Dermis microvascular lymphatic vessel endothelial cell (primary cell): ENCODE measurements around the gene FARP2. TPM values are rescaled to one million over a fixed set of nuclear protein-coding genes. Genes with fewer than 3 reads are reported as not detected.

Experiments
- DNase-seq, 2 donors: peaks; one replicate each; pipeline versions ENCODE4 v3.0.0 to v3.0.0-alpha.2; 2010; ENCODE audit warnings: low read depth in 2 of 2
- total RNA-seq: library from RNA; depleted of rRNA; stranded (reverse); fragments of >200 nt; gene quantifications from 2 replicates; pipeline ENCODE4 v1.2.1, GENCODE V29; 2014

Gene FARP2
- total RNA-seq, 1 donor from 2014 or later: 29.4 TPM

DNA sequence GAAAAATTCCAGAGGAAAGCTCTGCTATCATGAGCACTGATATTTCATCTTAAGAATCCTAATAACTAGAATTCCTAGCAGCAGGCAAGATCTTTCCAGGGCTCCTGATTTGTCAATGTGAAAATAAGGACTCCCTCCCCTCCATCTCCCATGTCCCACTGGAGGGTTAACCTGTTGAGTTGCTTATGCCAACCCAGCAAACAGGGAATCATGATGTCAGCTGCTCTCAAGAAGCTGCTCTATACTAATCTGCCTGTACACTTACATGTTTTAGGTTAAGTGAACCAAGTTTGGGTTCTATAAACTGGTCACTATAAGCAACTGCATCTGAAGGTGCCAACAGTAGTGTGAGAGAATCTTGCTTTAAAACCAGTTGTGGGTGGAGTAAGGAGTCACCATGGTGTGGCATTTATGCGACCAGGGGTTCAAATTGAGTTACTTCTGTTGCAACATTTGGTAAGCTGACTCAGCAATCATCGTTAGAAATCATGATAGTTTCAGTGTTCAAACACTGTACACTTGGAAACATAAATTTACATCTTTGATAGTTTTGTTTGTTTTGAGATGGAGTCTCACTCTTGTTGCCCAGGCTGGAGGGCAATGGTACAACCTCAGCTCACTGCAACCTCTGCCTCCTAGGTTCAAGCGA is 98.9 kb downstream of the FARP2 start:
- no peak for DNase-seq

DNA sequence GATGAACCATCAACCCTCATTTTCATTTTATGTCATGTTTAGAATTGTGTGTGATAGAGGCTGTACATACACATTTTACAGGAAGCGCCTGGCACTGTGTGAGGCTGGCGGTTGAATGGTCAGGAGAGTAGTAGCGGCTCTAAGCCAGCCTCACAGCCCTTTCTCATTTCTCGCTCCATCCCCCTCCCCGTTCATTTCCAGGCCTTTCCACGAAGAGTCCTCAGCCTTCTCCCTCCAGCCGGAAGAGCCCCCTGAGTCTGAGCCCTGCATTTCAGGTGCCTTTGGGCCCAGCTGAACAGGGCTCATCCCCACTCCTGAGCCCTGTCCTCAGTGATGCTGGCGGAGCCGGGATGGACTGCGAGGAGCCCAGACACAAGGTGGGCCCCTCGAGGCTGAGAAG is 100.5 kb downstream of the FARP2 start:
- no peak for DNase-seq

DNA sequence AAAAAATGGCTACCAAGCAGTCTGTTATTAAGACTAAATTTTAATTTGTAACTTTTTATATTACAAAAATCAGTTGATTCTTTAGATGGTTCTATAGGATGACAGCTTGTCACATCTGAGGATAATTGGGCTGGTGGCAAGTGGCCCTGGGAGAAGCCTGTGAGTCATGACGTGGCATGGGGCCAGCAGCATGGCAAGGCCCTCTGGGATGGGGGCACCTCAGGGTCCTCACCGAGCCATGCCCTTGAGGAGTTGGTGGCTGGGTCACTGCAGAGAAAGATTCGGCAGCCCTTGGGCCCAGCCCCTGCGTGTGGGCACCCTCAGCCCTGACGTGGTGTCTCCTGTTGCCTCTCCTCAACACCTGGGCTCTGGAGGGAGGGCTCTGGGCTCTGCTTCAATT is 102.6 kb downstream of the FARP2 start:
- no peak for DNase-seq

DNA sequence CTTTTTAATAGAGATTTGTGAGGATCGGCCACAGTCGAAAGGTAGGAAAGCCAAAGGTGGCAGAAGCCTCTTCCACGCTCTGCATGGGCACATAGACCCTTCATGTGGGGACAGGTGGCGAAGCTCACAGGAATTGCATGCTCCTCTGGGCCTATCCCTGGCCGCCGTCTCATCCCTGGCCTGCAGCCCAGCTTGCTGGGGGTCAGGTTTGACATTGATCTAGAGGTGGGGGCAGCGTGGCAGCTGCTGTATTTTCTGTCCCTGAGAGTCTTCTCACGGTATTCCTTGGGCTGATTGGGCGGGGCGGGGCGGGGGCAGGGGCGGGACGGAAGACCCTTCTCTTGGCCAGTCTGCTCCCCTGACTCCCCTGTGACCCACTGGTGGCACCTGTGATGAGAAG is 103.4 kb downstream of the FARP2 start:
- no peak for DNase-seq

DNA sequence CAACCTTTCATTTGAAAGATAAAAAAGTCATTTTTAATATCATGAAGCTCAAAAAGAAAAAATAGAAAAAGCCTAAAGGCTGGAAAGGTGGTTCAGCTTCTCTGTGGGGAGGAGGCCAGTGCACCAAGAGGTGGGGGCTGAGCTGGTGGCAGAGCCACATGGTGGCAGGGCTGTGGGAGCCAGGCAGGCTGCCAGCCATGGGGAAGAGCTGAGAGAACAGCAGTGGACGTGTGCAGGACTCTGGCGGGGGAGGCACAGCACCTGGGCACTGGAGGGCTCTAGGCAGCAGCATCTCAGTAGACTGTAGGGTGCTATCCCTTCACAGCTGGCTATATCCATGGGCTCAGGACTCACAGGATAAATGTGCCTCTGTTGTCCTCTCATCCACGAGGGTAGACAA is 104.5 kb downstream of the FARP2 start:
- DNase-seq: no peak

DNA sequence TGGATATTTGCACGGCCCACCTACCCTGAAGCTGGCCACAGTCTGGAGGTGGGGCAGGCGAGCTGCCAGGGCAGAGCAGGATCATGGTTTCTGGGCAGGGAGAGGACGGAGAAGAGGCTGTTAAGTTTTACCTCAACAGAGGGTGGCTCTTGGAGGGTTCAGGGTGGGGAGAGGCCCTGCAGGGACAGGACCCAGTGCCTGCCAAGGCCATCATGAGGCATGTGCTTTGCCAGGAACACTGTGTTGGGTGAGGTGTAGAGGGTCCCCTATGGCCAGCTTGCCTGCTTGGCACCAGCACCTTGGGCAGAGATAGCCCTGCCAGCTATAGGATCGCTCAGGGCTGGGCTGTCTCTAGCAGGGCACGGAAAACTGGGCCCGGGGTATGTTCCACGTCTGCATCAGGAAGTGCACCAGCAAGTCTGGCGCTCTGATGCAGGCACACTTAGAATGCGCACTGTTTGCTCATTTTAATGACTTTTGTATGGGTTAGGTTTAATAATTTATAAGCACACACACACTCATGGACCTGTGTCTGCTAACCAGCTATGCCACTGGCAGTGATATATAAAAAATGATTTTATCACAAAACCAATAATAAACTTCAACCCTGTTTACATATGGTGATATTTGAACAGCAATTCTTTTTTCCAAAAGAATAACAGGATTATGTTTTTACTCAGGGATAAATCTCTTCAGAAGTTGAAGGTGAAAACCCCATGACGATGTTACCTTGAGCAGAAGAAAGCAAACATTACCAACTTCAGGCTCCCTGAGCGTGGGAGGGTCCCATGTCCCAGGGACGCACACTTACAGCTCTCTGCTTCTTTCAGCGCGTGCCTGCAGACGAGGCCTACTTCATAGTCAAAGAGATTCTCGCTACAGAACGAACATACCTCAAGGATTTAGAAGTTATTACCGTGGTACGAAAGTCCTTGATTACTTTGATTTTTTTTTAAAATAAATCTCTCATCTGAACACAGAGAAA is 105.9 kb downstream of the FARP2 start:
- no peak for DNase-seq

DNA sequence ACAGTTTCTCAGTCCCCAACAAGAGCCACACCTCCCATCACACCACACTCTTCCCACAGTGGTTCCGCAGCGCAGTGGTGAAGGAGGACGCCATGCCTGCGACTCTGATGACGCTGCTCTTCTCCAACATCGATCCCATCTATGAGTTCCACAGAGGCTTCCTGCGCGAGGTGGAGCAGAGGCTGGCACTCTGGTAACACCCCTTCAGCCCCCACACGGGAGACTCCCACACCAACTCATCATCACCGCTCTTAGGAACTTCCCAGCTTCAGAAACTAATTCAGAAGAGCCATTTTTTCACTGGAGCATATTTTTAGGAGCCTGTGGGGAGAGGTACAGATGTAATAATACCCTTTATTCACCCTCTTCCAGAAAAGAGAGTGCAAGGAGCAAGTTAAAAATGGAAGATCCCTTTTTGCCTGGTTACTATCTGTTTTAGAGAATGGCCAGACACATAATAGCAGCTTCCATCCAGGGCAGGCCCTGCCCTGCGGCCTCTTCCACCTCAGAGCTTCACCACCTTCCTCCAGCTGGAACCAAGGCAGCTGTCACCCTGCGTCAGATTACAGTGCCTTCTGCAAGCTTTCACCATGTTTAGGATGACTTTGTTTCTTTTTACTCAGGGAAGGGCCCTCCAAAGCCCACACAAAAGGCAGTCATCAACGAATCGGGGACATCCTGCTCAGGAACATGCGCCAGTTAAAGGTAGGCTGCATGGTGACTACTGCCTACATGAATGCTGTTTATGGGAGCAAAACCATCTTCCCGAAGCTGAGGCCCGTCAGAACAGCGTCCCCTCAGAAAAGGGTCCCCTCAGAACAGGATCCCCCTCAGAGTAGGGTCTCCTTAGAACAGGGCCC is 107.4 kb downstream of the FARP2 start:
- no peak for DNase-seq

DNA sequence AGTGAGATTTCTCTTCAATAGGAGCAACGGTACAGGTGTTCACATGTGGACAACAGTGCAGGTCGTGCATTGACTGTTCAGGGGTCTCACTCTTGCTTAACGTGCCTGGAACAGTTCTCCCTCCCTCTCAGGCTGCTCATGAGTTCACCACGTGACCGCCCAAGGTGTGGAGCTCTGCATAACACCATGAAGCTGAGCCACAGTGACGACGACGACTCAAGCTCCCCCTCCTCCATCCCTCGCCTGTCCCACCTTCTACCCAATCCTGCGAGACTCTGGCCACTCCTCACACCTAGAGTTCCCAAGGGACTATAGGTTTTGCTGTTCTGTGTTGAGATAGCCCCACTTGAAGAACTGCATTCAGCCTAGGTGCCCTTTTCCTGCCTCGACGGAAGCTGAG is 109.5 kb downstream of the FARP2 start:
- no peak for DNase-seq

DNA sequence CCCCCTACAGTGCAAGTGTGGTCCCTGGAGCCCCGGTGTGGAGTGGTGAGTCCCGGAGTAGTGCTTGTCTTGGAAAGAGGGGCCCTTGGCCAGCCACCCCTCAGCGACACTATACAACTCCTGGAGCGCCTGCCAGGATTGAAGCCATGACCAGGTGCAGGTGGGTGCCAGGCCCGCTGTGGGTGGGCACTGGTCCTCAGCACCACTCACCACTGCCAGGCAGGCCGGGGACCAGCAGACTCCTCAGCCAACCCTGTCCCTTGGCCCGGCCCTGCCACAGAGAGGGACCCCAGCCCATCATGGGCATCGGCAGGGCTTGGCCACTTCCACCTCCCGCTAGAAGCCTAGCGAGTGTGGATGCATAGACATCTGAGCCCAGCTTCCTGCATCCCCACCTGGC is 110.1 kb downstream of the FARP2 start:
- no peak for DNase-seq

DNA sequence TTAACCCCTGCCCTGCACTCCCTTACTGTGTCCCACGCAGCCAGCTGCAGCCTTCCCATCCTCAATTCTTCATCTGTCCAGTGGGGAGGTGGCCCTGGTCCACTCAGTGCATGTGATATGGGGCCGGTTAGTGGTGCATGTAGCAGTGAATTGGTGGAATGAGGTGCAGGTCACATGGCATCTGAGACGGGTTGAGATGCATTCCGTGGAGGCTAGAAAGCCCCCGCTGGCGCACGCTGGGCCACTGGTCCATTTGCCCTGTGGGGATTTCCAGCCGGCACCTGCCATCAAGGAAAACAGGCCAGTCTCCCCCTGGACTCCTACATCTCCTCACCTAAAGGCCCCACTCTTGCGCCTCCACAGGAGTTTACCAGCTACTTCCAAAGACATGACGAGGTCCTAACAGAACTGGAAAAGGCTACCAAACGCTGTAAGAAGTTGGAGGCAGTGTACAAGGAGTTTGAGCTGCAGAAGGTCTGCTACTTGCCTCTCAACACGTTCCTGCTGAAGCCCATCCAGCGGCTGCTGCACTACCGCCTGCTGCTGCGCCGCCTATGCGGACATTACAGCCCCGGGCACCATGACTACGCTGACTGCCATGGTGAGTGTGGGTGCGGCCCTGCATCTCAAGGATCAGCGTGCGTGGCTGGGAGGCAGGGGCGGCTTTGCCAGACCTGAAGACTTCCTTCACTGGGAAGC is 111.8 kb downstream of the FARP2 start:
- DNase-seq: no peak

DNA sequence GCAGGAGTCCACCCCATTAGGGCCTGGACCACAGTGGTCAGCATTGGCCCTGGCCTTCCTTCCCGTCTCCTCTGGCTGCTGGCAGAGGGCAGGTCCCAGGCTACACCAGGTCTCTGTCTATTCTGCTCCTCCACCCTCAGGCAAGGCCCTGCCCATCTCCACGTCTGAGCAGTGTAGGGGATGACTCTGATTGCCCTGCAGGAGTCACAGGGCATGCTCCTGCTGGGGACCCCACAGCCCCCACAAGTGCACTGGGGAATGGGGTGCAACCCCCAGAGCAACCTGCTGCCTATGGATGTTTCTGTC is 112.3 kb downstream of the FARP2 start:
- no peak for DNase-seq

DNA sequence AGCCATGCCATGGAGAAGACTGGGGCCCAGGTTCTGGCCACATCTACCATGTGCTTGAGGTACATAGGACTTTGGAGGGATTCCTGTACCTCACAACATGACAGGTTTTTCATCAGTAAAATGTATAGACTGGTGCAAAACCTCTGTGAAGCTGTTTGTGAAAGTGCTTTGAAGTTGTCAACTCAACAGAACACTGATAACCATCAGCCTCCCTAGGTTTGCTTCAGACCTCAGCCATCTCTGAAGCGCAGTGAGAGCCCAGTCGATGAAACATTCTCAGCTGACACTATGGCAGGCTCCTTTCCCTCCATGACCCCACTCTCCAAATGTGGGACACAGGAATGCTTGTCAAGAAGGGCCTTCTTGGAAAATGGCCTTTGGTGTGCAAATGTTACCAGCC is 113.7 kb downstream of the FARP2 start:
- DNase-seq: no peak

DNA sequence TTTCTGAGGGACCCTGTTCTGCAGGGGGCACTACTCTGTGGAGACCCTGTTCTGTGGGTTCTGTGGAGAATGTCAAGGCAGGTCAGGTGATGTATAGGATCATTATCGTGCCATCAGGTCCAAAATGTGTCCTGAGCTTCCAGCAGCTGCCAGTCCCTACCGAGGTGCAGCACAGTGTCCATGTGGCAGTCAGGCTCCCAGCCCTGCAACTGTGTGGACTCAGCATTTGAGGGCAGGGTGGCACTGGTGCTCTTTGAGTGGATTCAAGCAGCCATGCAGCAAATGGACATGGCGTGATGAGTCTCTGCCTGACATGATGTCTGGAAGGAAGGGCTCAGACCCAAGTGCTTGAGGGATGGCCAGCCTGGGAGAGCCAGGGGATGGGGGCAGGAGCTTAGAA is 117.3 kb downstream of the FARP2 start:
- no peak for DNase-seq

DNA sequence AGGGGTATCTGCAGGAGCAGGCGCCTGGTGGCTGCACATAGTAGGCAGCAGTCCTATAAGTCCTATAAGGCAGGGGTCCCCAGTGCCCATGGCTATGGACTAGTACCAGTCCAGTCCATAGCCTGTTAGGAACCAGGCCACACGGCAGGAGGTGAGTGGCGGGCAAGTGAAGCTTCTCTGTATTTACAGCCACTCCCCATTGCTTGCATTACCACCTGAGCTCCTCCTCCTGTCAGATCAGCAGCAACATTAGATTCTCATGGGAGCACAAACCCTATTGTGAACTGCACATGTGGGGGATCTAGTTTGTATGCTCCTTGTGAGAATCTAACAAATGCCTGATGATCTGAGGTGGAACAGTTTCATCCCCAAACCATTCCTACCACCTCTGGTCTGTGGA is 119.2 kb downstream of the FARP2 start:
- DNase-seq: no peak

DNA sequence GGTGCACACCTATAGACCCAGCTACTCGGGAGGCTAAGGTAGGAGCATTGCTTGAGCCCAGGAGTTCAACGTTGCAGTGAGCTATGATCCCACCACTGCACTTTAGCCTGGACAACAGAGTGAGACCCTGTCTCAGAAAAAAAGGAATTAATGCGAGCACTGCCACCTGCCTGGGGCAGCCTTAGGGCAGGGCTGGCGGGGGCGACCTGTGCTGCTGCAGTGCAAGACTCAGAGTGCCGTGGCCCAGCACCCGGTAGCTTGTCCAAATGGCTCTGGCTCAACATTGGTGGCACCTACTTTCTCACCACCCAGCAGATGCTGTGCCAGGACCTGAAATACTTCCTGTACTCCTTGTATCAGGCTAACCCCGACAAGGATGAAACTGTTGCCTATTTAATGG is 122.1 kb downstream of the FARP2 start:
- DNase-seq: no peak

DNA sequence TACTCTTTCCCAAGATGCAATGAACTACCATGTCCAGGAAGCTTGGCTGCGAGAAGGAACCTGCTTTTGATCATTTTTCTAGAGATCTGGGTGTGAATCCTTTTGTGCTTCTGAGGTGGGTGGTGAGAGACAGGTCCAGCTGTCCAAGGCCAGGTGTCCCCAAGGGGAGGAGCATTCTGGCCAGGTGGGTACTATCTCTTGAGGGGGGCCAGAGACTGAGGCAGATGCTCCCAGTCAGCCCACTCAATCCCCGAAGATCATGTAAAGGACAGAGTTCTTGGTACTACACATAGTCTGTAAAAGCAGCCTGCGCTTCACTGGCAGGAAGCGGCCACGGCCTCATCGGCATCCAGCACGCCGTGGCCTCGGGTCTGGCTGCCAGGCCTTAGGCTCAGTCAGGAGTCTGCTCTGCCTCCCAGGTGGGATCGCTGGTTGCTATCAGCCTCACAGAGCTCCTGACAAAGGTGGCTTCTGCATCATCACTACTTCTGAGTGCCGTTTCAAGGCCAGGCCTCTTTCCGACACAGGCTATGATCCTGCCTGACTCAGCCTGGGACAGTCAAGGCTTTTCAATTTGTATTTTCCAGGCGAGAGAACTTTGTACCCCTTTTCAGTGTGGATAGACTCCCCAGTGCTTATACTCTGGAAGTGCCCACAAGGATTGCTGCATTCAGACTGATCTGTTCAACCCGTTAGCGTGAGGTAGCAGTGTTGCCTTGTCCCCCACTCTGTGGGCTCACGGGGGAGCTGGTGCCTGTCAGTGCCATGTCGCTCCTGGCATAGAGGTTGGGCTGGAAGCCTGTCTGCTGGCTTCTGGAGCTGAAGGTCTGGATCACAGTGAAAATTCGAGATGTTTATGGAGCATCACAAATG is 123.2 kb downstream of the FARP2 start:
- no peak for DNase-seq

DNA sequence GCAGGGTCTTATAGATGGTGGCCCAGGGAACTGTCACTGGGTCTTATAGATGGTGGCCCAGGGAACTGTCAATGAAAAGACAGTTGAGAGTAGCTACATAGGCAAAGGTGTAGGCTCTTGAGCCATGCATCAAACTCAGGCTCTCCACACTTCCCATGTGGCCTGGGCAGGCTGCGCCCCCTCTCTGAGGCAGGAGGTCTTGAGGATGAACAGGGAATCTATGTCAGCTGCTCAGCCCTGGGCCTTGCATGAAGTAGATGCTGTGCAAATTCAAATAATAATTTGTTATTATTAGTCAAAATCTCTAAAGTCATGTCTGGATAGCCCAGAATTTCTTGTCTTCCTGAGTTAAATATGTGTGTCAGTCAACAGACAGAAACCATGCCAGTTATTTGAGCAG is 125.6 kb downstream of the FARP2 start:
- no peak for DNase-seq

DNA sequence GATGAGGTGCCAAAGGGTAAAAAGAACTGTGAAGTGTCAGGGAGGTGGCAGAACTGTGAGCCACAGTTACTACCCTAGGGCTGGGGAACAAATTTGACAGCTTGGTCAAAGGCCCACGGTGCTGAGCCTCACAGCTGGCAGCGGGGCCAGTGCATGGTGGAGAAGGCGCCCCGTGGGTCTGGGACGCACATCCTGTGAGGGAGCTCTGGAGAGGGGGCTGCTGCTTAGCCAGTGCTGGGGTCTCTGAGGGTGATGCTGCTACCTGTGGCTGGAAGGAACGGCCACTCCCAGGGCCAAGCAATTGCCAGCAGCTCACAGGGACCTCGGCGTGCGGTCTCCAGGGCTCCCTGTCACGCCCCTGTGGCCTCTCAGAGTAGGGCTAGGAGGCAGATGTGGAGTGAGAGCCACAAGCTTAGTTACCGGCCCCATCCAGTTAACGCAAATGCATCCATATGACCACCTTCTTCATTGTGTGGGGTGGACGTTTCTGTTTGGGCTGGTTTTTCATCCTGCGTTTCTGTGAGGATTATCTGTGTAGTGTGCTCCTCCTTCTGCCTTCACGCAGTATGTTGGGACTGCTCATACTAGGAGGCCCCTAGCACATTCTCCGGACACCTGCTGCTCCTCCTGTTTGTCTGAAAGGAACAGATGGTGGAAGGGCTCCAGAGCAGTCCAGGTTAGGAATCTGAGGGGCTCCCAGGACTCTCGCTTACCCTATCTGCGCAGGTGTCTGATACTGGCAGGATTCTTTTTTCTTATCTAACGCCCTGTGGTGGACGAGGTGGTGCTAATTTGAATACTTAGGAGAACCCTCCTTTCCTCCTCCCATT is 126.3 kb downstream of the FARP2 start:
- DNase-seq: no peak

DNA sequence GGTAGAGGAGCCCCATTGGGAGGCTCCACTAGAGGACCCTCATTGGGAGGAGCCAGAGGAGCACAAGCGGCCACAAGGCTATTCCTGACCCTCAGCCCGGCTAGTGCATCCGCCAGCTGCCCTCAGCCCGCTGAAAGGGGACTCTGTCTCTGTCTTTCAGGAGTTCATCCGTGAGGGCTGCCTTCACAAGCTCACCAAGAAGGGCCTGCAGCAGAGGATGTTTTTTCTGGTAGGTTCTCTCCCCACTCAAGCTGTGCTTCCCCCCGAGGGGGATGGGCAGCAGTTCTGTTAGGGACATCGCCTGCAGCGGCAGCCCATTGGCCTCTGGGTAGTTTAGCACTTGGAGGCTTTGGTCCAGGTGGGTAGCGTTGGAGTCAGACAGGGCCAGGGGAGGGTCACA is 127.2 kb downstream of the FARP2 start:
- no peak for DNase-seq
